IPS-NIHi7 (cell line): Measurements from ENCODE around the gene TEKT1.

Source experiments
- DNase-seq: peaks from one replicate; pipeline ENCODE4 v3.0.0; 2012; ENCODE audit warnings: mixed read lengths; ENCODE audit errors: extremely low spot score

Gene TEKT1

DNA sequence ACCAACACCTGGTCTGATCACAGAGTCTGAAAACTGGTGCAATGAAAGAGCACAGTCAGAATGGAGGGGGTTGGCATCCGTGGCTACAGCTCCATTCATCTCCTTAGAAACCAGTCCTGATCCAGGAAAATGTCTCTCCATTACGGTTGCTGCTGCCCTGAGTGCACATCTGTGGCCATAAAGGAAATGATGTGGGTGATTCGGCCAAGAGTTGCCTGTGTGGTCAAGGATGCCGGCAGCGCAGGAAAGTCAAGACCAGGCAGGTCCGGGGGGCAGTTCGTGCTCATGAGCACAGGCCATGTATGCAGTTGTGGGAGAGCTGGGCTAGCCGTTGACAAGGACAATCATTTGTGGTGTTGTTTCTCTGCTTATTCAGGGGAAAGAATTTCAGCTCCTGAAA is 69.8 kb downstream of the TEKT1 start:
- DNase-seq, result no peak

DNA sequence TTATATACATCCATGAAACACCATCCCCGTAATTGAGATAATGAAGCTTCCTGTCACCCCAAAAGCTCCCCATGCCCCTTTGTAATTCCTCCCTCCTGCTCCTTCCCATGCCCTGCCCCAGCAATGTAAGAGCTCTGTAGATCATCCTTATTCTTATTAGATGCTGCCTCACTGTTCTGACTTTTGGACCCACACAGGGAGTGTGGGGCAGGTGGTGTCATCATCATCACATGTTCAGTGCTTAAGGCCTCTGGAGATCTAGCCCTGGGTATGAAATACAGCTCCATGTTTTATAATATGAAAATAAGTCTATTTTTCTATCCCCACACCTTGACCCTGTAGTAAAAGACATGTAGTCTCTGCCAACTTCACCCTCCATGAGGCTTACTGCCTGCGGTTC is 73.8 kb downstream of the TEKT1 start:
- DNase-seq, result no peak

GRCh38 chr17:6756425-6757031 is 75.0 kb downstream of the TEKT1 start:
- DNase-seq, result no peak

DNA sequence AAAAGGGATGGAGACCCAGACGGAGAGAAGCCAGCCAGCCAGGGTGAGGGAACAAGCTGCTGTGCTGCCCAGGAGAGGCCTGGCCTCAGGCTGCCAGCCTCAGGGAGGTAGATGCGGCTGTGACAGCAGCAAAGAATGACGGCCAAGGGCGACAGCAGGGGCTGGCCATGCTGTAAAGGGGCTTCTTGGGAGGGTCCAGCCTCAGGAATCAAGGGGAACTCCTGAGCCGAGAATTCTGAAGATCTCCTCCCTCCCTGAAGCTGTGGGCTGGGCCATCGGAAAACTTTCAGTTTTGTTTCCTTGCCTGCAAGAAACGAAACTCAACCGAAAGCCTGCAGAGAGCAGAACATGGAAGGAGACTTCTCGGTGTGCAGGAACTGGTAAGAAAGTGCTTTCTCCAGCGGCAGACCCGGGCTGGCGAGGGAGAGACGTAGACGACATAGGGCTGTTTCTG is 75.8 kb downstream of the TEKT1 start, which contains the start of gene XAF1:
TSS of gene XAF1 (plus strand) at position 316 of the 454 bp plus-strand sequence. CDS start at position 349, 33 bp downstream.
- DNase-seq, result no peak

DNA sequence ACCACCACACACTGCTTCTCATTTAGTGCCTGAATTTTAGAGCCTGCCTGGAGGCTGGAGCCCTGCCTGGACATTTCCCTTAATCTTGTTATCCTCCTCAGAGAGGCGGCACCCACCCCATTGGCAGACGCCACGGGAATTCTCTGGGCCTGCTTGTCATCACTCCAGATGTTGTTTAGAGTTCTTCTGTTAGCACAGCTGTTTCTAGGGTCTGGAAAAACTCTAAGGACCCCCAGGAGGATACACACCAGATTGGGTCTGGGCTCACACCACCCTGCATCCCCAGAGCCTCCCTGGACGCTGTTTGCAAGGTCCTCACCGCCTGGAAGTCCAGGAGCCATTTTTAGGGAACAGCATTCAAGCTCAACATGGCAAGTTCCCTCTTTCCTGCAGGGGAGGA is 76.2 kb downstream of the TEKT1 start:
- DNase-seq, result no peak

DNA sequence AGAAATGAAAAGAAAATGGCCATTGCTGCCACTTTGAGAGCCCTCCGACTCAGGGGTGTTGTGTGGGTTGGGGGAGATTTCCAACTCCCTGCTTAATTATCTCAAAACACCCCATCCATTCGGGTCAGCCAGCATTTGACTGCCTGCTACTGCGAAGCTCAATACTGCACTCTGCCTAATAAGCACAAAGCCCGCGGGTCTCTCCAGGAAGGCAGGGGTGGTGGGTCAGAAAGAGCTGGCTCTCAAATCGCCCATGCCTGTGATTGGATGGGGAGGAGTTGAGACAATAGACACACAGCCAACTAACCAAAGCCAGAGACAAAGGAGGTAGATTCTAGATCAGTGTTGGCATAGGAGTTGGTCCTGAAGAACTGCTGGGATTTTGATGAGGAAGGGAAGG is 78.0 kb downstream of the TEKT1 start:
- no peak for DNase-seq

DNA sequence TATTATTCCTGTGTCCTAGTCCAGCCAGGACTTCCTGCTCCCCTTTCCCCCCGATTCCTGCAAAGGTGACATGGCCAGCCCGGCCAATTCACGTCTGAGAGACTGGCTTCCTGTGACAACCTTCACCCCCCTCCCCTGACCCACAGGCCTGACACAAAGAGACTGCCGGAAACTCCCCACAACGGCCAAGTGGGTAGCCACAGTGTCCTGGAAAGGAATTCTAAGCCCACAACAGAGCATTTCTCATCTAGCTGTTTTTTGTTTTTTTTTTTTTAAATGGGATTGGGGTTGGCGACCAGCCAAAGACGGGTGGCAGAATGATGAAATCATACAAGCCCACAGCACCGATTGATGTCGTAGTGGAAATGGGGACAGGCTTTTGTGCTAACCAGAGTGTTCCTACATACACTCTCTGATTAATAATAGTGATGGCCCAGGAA is 78.5 kb downstream of the TEKT1 start:
- peak; percentile 39 for DNase-seq

DNA sequence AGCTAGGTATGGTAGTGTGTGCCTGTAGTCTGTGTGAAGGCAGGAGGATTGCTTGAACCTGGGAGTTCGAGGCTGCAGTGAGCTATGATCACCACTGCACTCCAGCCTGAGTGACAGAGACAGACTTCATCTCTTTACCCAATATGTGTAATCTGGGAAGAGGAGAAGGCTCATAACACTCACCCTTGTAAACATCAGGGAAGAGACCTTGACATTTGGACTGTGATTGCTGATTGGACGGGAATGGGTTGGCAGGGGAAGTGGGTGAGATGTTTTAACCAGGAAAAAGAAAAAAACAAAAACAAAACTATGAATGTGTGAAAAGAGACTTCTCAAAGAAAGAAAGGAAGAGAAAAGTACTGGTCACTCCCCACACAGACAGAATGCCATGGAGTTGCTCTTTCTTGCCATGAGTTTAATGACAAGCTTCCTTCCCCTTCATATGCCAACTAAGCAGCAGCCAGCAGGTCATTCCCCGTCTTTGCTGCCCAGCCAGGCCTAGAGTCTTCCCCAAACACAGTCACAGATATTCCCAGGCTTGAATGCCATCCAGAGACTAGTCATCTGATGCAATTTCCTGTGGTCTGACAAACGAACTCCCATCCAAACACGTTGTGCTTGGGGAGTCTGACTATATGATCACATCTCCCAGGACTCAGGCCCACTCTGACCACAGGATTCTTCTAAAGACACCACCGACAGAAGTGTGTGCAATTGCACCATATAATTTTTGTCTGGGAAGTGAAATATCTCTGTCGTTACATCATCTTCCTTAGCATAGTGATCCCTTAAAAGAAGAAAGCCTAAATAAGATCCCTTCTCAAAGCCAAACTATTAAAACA is 79.2 kb downstream of the TEKT1 start:
- peak; percentile 19 for DNase-seq

- no peak for DNase-seq
Observed at GRCh38 chr17:6749519-6749918, 82.0 kb downstream of the TEKT1 start.

- no peak for DNase-seq
Observed at GRCh38 chr17:6748617-6749016, 82.9 kb downstream of the TEKT1 start.
